Urothelium cell line (cell line): ENCODE measurements around the gene ZCCHC24.

Source experiments
- DNase-seq: peaks from one replicate; pipeline ENCODE4 v3.0.0; 2011; ENCODE audit warnings: low spot score, mixed read lengths
- FAIRE-seq: peaks from 2 replicates; lab custom pipeline; 2011; peaks lifted over from hg19 to GRCh38; lab: Jason Lieb, UNC

ZCCHC24 gene

GRCh38 chr10:79473496-79474095 lies 28.2 kb upstream of the ZCCHC24 start:
- DNase-seq (no peak), FAIRE-seq (no peak)

GRCh38 chr10:79472951-79473350 lies 27.5 kb upstream of the ZCCHC24 start:
- no peak for FAIRE-seq
- no peak for DNase-seq

- FAIRE-seq: no peak
Measured at GRCh38 chr10:79472449-79472848, 27.0 kb upstream of the ZCCHC24 start.

GRCh38 chr10:79471776-79472175 lies 26.4 kb upstream of the ZCCHC24 start:
- DNase-seq: no peak
- FAIRE-seq: no peak

More at GRCh38 chr10:79472449-79472848, 27.0 kb upstream of the ZCCHC24 start:
- no peak for DNase-seq

GRCh38 chr10:79470096-79470495 lies 24.7 kb upstream of the ZCCHC24 start:
- FAIRE-seq (no peak), DNase-seq (no peak)

GRCh38 chr10:79468841-79469585 lies 23.6 kb upstream of the ZCCHC24 start:
- DNase-seq: no peak
- no peak for FAIRE-seq

- DNase-seq (no peak), FAIRE-seq (no peak)
Measured at GRCh38 chr10:79468015-79468560, 22.7 kb upstream of the ZCCHC24 start.

GRCh38 chr10:79465341-79465740 lies 19.9 kb upstream of the ZCCHC24 start:
- no peak for DNase-seq

GRCh38 chr10:79463578-79464496 lies 18.4 kb upstream of the ZCCHC24 start:
- FAIRE-seq: no peak
- no peak for DNase-seq

More at GRCh38 chr10:79465341-79465740, 19.9 kb upstream of the ZCCHC24 start:
- FAIRE-seq: no peak

GRCh38 chr10:79460687-79461086 lies 15.3 kb upstream of the ZCCHC24 start:
- FAIRE-seq: no peak
- DNase-seq: no peak

- no peak for DNase-seq
- no peak for FAIRE-seq
Measured at GRCh38 chr10:79459243-79459642, 13.8 kb upstream of the ZCCHC24 start.

- FAIRE-seq: no peak
- DNase-seq: no peak
Measured at GRCh38 chr10:79458483-79458882, 13.1 kb upstream of the ZCCHC24 start.

GRCh38 chr10:79457256-79457785 lies 11.9 kb upstream of the ZCCHC24 start:
- no peak for FAIRE-seq
- DNase-seq: no peak

GRCh38 chr10:79454259-79454658 lies 8.8 kb upstream of the ZCCHC24 start:
- no peak for DNase-seq
- no peak for FAIRE-seq

- FAIRE-seq (no peak), DNase-seq (no peak)
Measured at GRCh38 chr10:79453392-79453791, 8.0 kb upstream of the ZCCHC24 start.

GRCh38 chr10:79452174-79452611 lies 6.8 kb upstream of the ZCCHC24 start:
- DNase-seq: no peak
- no peak for FAIRE-seq

GRCh38 chr10:79451046-79451699 lies 5.7 kb upstream of the ZCCHC24 start:
- FAIRE-seq (no peak), DNase-seq (no peak)

- no peak for DNase-seq
- no peak for FAIRE-seq
Measured at GRCh38 chr10:79449181-79450146, 4.0 kb upstream of the ZCCHC24 start.

GRCh38 chr10:79448732-79449049 lies 3.3 kb upstream of the ZCCHC24 start:
- FAIRE-seq: no peak
- DNase-seq: no peak
